Kasumi-1 (cell line): ENCODE data around the gene IZUMO2.
"Not testable (repeated sequence)": the region's sequence is repeated elsewhere in the genome, so short reads cannot be mapped to it uniquely, and the experiment has no call there.

ENCODE experiments used
- DNase-seq, 2 experiments: peaks; one replicate each; lab custom pipeline; 2025; lab: John Stamatoyannopoulos, UW

Gene IZUMO2

DNA sequence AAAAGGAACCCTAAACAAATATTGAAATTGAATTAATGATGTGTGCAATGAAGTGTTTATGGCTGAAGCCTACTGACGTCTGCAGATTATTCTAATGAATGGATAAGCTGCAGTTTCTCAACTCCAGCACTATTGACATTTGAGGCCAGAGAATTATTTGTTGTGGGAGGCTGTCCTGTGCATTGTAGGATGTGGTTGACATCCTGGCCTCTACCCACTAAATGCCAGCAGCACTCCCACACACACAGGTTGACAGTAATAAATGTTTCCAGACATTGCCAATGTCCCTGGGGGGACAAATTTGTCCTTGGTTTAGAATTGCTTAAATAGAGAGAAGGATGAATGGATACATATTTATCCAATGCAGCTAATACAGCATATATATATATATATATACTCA, 21.1 kb upstream of the IZUMO2 start:
- no peak for DNase-seq

DNA sequence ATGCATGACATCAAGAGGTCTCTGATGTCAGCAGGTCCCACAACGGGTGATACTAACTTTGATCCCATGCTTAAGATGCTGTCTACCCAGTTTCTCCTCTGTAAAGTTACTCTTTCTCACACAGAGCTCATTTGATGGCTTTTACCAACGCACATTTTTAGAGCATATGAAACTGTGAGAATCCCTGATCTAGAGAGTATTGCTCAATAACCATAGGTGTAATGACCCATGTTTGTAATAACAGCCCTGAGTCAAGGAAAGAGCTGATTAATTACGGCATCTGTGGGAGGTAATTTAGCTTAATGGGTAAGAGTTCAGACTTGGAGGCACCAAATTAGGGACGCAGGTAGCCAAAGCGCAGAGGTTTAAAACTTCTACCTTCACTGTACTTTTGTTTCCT, 18.0 kb upstream of the IZUMO2 start:
- DNase-seq: no peak

DNA sequence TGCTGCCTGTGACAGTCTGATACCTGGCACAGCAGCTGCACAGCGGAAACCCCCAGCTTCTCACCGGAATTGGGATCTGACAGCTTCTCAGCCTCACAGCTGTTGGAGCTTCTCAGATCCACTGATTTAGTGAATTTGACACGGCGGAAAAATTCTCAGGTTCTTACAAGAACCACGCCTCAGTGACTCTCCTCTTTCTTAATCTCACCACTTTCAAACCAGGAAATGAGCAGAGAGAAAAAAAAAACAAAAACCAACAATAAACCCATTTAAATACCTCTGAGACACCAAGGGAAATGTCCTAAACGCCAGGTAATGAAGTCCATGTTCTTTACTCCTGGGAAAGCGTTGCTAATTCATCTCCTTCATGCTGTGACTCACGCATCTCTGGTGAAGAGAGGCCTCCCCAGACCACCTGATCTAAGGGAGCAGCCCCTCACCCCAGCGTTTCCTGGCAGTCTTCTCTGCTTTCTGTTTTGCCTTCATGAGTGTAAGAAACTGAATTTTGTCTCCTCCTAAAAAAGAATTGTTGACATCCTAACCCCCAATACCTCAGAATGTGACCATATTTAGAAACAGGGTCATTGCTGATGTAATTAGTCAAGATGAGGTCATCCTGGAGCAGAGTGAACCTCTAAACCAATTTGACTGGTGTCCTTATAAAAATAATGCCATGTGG, 15.9 kb upstream of the IZUMO2 start:
- DNase-seq: no peak

DNA sequence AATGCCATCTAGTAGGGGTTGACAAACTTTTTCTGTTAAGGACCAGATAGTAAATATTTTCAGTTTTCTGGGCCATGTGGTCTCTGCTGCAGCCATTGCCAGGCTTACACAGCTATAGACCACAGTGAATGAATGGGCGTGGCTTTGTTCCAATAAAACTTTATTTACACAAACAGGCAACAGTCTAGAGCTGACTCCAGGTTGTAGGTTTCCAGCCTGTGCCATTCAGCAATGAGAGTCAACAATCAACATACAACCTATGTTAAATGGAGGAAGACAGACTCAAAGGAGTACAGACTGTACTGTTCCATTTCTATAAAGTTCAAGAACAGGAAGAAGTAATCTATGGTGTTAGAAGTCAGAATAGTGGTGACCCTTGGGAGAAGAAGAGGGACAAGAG, 15.2 kb upstream of the IZUMO2 start:
- no peak for DNase-seq

DNA sequence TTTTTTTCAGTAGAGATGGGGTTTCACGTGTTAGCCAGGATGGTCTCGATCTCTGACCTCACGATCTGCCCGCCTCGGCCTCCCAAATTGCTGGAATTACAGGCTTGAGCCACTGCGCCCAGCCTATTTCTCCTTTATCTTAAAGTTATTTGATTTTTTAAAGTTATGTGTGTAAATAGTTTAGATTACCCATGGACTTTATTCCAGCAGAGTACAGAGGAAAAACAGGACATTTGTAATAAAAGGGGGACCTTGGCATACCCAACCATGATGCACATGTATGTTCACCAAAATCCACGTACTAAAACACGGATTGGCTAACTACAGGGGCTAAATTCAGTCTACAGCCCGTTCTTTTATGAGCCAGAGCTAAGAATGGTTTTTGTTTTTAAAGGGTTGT, 13.7 kb upstream of the IZUMO2 start:
- DNase-seq: no peak

DNA sequence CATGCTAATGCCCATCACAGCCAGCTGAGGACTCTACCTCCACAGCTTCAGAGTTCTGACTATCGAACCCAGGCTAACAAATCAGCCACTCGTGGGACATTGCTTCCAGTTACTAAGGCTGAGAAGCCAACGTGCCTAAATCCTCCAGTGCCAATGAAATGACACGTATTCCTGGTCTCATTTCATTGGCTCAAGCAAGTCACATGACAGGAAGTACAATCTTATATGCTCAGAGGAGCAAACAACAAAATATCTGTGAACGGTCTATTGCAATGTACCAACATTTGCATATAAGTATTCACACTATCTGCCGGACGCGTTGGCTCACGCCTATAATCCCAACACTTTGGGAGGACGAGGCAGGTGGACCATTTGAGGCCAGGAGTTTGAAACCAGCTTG, 12.8 kb upstream of the IZUMO2 start:
- no peak for DNase-seq

DNA sequence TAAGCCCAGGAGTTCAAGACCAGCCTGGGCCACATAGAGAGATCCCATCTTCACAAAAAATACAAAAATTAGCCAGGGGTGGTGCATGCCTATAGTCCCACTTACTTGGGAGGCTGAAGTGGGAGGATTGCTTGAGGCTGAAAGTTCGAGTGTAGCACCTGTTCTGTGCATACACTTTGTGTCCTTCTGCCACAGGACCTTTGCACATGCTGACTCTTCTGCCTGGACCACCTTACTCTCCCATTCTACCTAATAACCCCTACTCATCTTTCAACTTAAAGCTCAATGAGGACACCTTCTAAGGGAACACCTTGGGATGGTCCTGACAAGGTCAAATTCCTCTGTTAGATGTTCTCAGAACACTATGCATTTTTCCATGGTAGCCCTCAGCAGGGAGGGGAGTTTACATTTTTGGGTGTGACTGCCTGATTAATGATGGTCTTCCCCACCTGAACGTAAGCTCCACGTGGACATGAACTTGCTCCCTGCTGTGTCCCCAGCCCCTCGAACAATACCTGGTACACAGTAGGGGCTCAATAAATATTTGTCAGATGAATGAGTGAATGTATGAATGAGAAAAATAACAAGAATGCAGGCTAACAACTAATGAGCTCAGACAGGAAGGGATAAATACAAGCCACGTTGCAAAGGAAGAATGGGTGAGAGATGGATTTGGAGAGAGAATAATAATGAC, 11.2 kb upstream of the IZUMO2 start:
- no peak for DNase-seq

DNA sequence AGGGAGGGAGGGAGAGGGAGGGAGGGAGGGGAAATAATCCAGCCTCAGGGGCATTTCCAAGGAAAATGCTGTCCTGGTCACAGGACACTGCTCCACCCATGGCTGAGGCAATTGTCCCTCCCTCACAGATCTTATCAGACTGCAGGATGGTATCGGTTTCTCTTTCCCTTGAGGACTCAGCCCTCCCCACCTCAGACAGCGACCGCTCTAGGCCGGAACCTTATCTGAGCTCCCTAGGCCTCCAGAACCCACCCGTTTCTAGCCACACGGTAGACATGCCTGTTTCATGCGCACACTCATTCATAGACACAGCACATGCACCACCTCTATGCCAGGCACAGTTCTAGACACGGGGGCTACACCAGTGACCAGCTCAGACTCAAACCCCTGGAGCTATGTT, 10.0 kb upstream of the IZUMO2 start:
- DNase-seq: no peak

DNA sequence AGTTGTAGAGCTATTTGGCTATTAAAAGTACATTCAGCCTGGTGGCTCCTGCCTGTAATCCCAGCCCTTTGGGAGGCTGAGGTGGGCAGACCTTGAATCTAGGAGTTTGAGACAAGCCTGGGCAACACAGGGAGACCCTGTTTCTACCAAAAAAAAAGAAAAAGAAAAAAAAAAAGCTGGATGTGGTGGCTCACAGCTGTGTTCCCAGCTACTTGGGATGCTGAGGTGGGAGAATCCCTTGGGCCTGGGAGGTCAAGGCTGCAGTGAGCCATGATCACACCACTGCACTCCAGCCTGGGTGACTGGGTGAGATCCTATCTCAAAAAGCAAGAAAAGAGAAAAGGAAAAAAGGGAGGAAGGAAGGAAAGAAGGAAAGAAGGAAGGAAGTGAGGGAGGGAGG, 9.6 kb upstream of the IZUMO2 start:
- DNase-seq: no peak

DNA sequence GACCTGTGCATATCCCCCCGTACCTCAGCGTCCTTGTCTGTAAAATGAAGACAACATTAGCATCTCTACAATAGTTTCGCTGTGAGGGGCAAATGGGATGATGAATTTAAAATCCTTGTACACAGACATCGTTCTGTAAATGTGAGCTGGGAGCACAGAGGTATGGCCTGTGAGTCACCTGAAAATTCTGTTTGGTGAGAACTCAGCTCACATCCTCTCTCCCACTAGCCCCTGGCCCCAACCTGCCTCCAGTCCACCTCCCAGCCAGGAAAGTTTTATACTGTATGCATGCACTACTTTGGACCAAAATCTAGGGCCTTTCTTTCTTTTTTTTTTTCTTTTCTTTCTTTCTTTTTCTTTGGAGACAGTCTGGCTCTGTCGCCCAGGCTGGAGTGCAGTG, 8.7 kb upstream of the IZUMO2 start:
- DNase-seq: no peak

DNA sequence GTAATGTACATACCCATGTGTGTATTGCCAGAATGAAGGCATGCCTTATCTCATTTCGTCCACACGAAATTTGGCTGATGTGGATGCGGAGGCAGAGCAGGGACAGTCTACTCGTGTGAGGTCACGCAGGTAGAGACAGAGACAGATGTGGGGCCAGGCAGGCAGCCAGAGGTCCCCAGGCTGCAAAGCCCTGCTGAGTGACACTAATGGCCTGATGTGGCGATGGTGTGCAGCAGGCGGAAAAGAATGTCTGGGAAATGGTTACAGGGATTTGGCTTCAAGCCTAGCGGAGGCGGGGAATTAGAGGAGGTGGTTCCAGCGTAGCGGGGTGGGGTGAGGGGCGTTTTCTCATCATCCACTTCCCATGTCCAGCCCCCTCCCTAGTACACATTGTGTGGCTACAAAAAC, 4.2 kb upstream of the IZUMO2 start:
- no peak for DNase-seq

DNA sequence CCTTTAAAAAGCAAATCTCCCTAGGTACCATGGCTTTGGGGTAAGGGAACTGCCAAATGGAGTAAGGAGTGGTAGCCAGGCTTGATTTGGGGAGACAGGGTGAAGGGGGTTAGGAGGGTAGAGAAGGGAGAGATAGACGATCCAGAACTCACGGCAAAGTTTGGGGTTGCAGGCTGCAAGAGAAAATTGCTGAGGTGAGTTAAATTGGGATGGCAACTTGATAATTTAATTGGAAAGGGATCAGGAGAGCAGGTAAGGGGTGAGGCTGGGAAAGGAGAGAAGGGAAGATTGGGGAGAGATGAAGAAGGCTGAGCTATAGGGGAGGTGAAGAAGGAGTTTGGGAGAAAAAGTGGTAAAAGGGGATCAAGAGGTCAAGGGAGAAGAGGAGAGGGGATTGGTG, 4.0 kb downstream of the IZUMO2 start:
- DNase-seq: no peak

DNA sequence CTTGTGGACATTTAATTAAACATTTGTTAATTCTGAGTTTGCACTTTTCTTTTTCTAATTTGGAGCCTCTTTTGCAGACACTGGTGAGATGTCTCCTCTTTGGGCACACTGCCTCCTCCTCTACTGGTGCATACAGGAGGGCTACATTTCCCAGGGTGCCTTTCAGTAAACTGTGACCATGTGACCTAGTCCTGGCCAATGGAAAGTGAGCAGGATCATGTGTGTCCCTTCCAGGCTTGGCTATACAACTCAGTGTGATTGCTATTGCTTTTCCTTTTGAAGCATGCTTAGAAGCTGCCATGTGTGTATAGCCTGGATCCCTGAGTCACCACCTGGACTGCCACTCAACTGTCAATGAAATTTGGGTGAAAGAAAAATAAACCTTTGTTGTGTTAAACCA, 4.5 kb downstream of the IZUMO2 start:
- DNase-seq: no peak

DNA sequence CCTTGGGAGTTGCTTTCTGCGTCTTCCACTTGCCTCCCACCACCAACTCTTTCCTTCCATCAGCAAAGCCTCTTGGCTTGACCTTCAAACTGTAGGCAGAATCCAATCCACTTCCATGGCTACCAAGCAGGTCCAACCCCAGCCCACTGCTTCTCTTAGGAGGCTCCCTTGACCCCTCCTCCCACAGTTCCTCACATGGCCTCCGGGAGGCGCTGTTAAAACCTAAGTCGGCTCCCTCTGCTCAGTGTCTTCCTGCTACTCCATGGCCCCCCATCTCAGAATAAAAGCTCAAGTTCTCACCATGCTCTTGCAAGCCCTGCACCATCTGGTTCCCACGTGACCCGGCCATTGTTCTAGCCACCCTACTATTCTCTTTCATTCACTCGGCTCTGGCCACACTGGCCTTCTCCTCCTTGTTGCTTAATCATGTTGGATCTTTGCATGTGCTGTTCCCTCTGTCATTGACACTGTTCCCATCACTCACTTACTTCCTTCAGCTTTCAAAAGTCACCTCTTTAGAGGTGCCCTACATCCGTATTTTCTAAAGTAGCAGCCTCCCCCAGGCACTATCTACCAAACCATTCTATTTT, 7.5 kb downstream of the IZUMO2 start:
- DNase-seq: no peak

DNA sequence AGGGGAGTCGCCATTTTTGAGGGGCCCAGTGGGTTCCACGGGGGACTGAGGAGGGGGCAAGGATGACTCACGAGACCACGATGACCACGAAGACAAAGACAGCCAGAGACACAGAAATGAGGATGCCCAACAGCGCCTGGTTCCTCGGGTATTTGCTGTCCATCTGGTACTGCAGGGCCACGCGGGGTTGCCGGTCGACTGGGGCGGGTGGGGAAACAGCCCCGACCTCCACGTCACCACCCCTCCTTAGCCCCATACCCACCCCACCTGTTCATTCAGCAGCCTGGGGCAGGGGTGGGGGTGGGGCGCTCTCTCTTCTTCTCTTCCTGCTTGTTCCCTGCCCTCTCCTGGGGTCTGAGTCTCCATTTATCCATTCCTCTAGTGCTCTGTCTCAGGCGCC, 8.6 kb downstream of the IZUMO2 start:
- no peak for DNase-seq

DNA sequence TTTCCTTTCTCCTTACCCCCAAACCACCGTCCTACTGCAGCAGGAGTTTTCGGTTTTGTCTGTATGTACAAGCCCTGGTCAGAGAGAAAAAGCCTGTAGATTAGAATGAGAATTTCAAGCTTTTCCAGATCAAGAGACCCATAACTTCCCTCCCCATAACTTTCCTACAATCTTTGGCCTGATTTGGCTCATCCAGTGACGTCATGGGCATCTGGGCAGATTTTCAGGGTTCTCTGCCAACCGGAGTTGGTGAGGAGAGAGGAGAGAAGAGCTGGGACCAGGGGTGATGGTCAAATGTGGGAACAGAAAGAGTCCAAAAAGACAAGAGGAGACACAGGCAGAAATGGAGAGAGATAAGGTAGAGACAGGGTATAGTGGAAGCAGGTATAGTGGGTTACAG, 10.5 kb downstream of the IZUMO2 start:
- no peak for DNase-seq

DNA sequence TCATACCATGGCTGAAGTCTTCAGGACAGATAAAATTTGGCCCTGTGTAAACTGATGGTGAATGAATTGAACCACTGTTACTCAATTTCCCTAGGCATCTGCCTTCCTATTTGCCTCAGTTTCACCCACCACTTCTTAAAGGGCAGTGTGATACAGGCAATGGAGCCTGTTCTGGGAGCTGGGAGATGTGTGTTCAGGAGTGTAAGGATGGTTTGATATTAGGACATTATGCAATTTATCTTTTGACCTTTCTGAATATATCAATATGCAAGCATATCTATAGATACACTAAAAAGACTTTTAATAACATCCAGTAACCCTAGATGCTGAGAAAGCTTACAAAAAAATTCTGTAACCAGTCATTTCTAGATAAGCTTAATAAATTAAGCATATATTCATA, 14.6 kb downstream of the IZUMO2 start:
- DNase-seq: no peak

DNA sequence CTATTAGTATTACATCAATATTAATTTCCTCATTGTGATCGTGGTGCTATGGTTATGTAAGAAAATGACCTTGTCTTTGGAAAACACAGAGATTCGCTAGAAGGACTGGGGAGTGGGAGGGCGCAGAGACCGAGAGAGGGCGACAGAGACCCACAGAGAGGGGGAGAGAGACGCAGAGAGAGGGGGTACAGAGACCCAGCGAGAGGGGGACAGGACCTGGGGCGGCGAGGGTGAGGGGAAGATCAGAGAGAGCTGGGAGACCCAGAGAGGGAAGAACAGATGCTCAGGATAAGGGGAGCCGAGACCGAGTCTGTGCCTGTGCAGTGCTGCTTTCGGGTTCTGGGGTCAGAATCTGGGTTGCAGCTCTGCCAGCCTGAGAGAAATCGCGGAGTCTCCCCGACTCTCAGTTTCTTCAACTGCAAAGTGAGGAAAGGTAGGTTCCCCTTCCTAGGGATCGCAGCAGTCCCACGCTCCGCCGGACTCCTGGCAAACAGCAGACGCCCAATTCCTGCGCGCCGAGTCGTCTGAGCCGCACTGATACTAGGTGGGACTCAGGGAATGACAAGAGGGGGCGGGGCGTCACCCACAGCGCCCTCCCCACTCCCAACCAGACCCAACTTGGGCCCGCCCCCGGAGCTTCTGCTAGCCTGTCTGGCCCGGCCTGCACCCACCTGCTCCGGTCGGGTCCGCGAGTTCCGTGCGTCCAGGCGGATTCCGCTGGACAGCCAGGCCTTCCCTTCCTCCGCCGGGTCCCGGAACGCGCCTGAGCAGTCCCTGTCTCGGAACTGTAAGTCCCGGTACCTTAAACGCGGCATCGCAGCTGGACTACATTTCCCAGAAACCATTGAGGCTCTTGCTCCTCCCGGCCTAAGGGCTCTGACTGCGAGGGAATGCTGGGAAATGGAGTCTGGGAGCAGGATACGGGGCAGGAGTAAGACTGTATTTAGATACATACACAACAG, 15.3 kb downstream of the IZUMO2 start:
- peak; percentile 80 to 85 for DNase-seq

DNA sequence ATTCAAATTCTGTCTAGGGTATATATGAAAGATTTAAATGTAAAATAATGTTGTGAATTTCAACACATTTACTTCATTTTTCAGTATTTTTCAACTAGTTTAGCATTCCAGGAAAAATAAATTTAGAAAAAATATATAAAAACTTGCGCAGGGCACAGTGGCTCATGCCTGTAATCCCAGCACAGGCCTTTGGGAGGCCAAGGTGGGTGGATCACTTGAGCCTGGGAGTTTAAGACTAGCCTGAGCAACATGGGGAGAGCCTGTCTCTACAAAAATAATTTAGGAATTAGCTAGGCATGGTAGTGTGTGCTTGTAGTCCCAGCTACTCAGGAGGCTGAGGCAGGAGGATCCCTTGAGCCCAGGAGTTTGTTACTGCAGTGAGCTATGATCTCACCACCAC, 21.2 kb downstream of the IZUMO2 start:
- DNase-seq: not testable (repeated sequence)

DNA sequence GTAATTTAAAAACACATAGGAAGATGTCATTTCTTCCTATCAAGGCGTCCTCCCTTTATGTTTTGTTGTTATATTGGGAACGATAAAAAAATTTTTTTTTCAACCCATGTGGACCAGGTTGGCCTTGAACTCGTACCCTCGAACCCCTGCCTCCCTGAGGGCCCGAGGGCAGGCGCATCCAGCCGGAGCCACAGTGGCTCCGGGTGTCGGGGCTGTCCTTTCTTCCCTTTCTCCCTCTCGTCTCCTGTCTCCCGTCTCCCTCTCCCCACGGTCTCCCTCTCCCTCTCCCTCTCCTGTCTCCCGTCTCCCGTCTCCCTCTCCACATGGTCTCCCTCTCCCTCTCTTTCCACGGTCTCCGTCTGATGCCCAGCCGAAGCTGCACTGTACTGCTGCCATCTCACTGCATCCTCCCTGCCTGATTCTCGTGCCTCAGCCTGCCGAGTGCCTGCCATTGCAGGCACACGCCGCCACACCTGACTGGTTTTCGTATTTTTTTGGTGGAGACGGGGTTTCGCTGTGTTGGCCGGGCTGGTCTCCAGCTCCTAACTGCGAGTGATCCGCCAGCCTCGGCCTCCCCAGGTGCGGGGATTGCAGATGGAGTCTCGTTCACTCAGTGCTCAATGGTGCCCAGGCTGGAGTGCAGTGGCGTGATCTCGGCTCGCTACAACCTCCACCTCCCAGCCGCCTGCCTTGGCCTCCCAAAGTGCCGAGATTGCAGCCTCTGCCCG, 22.8 kb downstream of the IZUMO2 start:
- not testable (repeated sequence) for DNase-seq

DNA sequence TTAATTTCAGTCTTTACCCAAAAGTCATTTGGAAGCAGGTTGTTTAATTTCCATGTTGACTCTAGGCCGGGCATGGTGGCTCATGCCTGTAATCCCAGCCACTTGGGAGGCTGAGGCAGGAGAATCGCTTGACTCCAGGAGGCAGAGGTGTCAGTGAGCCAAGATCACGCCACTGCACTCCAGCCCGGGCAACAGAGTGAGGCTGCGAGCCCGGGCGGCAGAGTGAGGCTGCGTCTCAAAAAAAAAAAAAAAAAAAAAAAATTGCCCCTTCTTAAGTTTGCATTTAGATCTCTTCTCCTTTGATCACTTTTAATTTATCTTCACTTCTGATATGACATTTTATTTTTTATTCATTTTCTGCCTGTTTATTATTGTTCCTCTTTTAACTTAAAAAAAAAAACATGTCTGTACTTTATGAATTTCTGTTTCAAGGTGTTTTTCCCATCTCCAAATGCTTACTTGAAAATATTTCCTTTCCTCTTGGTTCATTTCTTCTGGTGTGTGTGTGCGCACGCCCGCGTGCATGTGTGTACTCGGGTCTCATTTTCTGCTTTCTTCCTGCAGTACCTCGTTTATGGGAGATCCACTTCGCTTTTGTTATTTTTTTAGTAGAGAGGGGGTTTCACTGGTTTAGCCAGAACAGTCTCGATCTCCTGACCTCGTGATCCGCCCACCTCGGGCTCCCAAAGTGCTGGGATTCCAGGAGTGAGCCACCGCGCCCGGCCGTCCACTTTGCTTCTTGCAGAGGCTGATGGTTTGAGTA, 26.3 kb downstream of the IZUMO2 start:
- not testable (repeated sequence) for DNase-seq
